Common myeloid progenitor, CD34-positive (primary cell): Measurements from ENCODE around the gene URAD.

Source experiments
- CTCF ChIA-PET: fragments of 350-600 bp; sonication (Branson Sonifier 250); formaldehyde crosslinking; loops from one replicate; lab custom pipeline; 2021; ENCODE audit warnings: antibody characterized with exemption; lab: Charles Lee
- POLR2A ChIA-PET: fragments of 350-600 bp; sonication (Branson Sonifier 250); formaldehyde crosslinking; loops from one replicate; lab custom pipeline; 2021; ENCODE audit warnings: antibody characterized with exemption; lab: Charles Lee
- DNase-seq, 3 donors: peaks; one replicate each; pipeline versions ENCODE4 v3.0.0 to v3.0.0-alpha.2; 2013
- H3K27ac ChIP-seq, 2 experiments: 1 replicate in 1 of 2; 2 replicates in 1 of 2; pipeline ENCODE4 v1.7.0; 2013; ENCODE audit warnings: inconsistent platforms in 2 of 2, low read length in 2 of 2, mild to moderate bottlenecking in 2 of 2, low read depth in 1 of 2, moderate library complexity in 1 of 2; ENCODE audit not compliant: severe bottlenecking in 2 of 2, insufficient read depth in 1 of 2, poor library complexity in 1 of 2
- H3K27me3 ChIP-seq, 5 experiments: replicated peaks in 2 of 5; 1 replicate in 3 of 5; 2 replicates in 2 of 5; pipeline versions ENCODE4 v1.6.1 to v1.7.0; 2013; ENCODE audit warnings: low read length in 4 of 5, mild to moderate bottlenecking in 2 of 5, moderate library complexity in 2 of 5, inconsistent platforms in 1 of 5; ENCODE audit not compliant: insufficient read depth in 5 of 5, control insufficient read depth in 4 of 5
- H3K36me3 ChIP-seq, 4 experiments: 1 replicate in 2 of 4; 2 replicates in 2 of 4; pipeline versions ENCODE4 v1.6.1 to v1.7.0; 2013; ENCODE audit warnings: low read length in 3 of 4, control low read depth in 1 of 4, mild to moderate bottlenecking in 1 of 4; ENCODE audit not compliant: control insufficient read depth in 4 of 4, insufficient read depth in 4 of 4
- H3K4me1 ChIP-seq, 4 experiments: 1 replicate in 3 of 4; 2 replicates in 1 of 4; pipeline versions ENCODE4 v1.6.1 to v1.7.1; 2013; ENCODE audit warnings: low read length in 3 of 4, mild to moderate bottlenecking in 3 of 4, control low read depth in 1 of 4, inconsistent platforms in 1 of 4, moderate library complexity in 1 of 4; ENCODE audit not compliant: control insufficient read depth in 4 of 4, insufficient read depth in 4 of 4; ENCODE audit errors: control extremely low read depth in 1 of 4
- H3K4me3 ChIP-seq, 7 experiments: 1 replicate in 4 of 7; 2 replicates in 3 of 7; pipeline versions ENCODE4 v1.5.1 to v1.7.0; 2013; ENCODE audit warnings: mild to moderate bottlenecking in 7 of 7, low read length in 6 of 7, moderate library complexity in 6 of 7, inconsistent platforms in 2 of 7, low read depth in 2 of 7, control low read depth in 1 of 7; ENCODE audit not compliant: insufficient read depth in 4 of 7, control insufficient read depth in 1 of 7; ENCODE audit errors: extremely low read depth in 1 of 7
- H3K9me3 ChIP-seq, 5 experiments: 1 replicate in 4 of 5; 2 replicates in 1 of 5; pipeline versions ENCODE4 v1.6.1 to v1.7.1; 2013; ENCODE audit warnings: low read length in 4 of 5, mild to moderate bottlenecking in 2 of 5, inconsistent platforms in 1 of 5, low read depth in 1 of 5, moderate library complexity in 1 of 5; ENCODE audit not compliant: control insufficient read depth in 4 of 5, insufficient read depth in 2 of 5; ENCODE audit errors: control extremely low read depth in 1 of 5
- WGBS: methylation state at CpG from one replicate; pipeline ENCODE4 v1.1.5; 2013; ENCODE audit not compliant: insufficient coverage; 5-methylcytosine and 5-hydroxymethylcytosine counted together

Gene URAD

DNA sequence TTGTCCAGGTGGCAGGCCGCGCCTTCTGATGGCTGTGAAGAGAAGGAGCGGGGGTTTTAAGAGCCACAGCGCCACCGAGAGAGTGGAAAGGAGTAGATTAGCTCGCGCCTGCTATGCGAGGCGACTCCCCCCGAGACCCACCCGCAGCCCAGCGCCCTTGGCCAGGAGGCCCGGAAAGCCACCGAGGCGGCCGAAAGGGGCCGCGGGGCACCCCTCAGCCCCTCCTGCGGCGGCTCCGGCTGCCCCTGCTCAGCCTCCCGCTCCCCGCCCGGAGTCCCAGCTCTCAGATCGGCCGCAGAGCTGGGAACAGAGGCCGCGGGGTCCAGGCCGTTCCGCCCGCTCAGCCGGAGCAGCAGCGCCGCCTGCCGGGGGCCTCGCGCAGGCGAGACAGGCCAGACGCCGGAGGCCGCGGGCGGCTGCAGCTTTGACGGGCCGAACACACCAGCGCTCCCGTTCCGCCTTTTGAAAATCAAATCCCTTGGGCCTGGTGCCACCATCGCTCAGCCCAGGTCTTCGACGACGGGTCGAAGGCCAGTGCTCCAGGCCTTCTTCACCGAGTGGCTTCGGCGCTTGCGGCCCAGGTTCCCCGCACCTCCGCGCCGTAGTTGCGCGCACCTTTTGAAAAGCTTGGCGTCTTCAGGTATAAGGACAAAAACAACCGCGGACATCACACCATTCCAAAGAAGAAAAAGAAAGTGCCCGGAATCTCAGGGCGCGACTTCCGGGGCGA, 34.7 kb downstream of the URAD start:
- peaks cover 14 to 97% (median 55%) of the 10 kb centered on the region in 5 experiments for H3K27me3 ChIP-seq
- H3K36me3 ChIP-seq, result no peaks in the 10 kb centered on the region
- H3K4me1 ChIP-seq, result peaks cover 0 to 20% (median 19%) of the 10 kb centered on the region in 4 experiments
- H3K4me3 ChIP-seq, result peak overlapping the region; percentile 19 to 58 (median 47)
- ChIA-PET CTCF (interaction anchor here (0.7 to 5.2 kb wide), 33 partner anchors 11 to 594 kb away, joined by 3 to 65 read pairs (median 5); partner anchors contain the start of genes CDX2 and PDX1), POLR2A (interaction anchor here (0.5 to 0.7 kb wide), 3 partner anchors 22 to 622 kb away, joined by 3 to 4 read pairs (median 3); no protein-coding TSS in a partner anchor)
- WGBS, result under 1% methylated on average over 58 of the region's 71 CpGs
- H3K27ac ChIP-seq, result no peak overlapping the region
- peaks cover 0 to 3% (median 0%) of the 10 kb centered on the region in 5 experiments for H3K9me3 ChIP-seq
- peak; percentile 68 to 83 (median 81) for DNase-seq

DNA sequence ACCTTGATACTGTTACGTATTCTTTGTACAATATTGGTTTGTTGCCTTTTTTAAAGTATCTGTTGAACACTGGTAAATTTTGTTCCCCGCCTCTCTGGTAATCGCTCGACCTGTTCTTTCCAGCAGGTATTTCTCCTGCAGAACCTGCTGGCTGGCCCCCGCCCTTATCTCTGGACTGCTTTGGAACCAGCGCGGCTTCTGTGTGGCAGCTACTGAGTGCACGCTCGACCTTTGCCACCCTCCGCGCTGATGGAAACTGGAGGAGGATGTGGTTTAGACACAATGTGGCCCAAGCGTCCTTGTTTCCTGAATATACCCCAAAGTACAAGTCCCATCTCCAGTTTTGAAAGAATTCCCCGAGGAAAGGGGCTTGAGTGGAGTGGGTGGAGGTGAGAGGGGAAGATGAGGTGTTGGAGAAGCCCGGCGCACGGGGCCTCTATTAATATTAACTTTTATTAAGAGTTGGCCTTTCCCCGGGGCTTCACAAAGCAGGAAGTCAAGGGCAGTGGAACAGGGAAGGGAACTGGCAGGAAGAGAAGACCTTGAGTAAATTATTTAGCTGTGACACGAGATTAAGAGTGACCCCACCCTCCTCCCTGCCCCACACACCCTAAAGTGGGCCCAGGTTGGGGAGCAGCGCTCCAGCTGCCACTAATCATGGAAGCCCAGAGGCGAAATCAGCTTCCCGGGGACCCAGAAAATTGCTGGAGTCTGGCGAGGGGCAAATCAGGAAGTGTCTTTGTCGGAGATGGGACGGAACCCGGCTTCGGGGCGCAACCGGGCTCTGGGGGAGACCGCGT, 35.4 kb downstream of the URAD start:
- Histone ChIP-seq H3K4me3 (peak overlapping the region in 6 of 7 experiments; percentile 19 to 57 (median 36)), H3K9me3 (peaks cover 0 to 3% (median 0%) of the 10 kb centered on the region in 5 experiments), H3K27ac (no peak overlapping the region), H3K27me3 (peaks cover 10 to 95% (median 47%) of the 10 kb centered on the region in 5 experiments), H3K4me1 (peaks cover 0 to 20% (median 19%) of the 10 kb centered on the region in 4 experiments), H3K36me3 (no peaks in the 10 kb centered on the region)
- 5% methylated on average over 24 of the region's 30 CpGs for WGBS
- POLR2A ChIA-PET, result interaction anchor here (0.5 to 0.7 kb wide), 4 partner anchors 13 to 623 kb away, joined by 3 to 4 read pairs (median 3); no protein-coding TSS in a partner anchor
- DNase-seq, result no peak
- CTCF ChIA-PET, result interaction anchor here (0.9 to 5.2 kb wide), 26 partner anchors 11 to 593 kb away, joined by 3 to 65 read pairs (median 7); partner anchors contain the start of genes CDX2 and PDX1

DNA sequence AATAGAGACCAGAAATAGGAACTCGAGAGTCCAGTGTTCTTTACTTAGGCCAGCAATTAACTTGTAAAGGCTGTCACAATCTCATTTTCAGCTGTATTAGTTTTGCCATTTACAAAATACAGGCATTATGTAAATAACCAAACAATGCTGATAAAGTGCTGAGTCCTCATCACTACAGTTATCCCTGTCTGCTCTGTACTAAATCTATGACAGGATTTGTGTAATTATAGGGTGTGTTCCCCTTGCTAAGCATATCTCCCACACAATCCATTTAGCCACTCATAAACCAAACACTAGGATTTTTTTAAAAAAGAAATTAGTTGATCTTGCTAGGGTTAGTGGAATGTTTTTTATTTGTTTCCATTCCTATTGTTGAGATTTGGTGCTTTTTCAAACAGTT, 45.5 kb downstream of the URAD start:
- no peak for DNase-seq
- CTCF ChIA-PET, result interaction anchor here (1.1 to 2.0 kb wide), 3 partner anchors 10 to 41 kb away, joined by 3 to 7 read pairs (median 5); no protein-coding TSS in a partner anchor
- Histone ChIP-seq H3K9me3 (peaks cover 1 to 15% (median 9%) of the 10 kb centered on the region in 5 experiments), H3K27ac (no peak overlapping the region), H3K36me3 (no peaks in the 10 kb centered on the region), H3K4me3 (no peak overlapping the region), H3K27me3 (peaks cover 5 to 44% (median 6%) of the 10 kb centered on the region in 5 experiments), H3K4me1 (no peaks in the 10 kb centered on the region)
- POLR2A ChIA-PET, result no interaction called here
- WGBS, result 100% methylated on average over 1 of the region's 1 CpG

DNA sequence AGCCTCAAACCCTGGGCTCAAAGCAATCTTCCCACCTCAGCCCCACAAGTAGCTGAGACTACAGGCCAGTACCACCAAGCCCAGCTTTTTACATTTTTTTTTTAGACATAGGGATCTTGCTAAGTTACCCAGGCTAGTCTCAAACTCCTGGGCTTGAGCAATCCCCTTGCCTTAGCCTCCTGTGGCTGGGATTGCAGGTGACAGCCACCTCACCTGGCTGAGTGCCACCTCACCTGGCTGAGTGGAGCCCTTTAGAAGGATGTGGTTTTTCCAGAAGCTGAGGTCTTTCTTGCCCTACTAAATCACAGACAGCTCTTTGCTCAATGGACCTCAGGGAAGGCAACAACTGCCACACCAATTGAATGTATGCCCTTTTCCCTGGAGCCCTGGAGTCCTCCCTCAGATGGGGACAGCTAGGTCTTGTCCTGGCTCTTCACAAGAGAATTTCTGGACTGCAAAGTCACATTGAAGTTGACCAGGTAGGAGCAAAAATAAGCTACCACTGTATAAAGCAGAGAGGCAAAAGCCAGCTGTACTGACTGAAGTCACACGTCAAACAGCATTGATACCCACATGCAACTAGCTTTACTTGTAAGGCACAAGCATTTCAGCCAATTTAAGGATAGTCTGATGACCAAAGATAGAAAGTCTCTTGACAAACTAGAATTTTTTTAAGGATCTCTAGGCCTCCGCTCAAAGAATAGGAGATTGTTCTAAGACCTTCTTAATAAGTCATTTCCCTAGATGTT, 54.7 kb downstream of the URAD start:
- 88% methylated on average over 1 of the region's 2 CpGs for WGBS
- DNase-seq, result no peak
- H3K27ac ChIP-seq, result no peak overlapping the region
- H3K4me3 ChIP-seq, result no peak overlapping the region
- H3K36me3 ChIP-seq, result no peaks in the 10 kb centered on the region
- POLR2A ChIA-PET, result interaction anchor here (0.9 kb wide), 1 partner anchor 8 kb away, joined by 3 read pairs; no protein-coding TSS in a partner anchor
- H3K27me3 ChIP-seq, result peaks cover 23 to 55% (median 25%) of the 10 kb centered on the region in 5 experiments
- H3K4me1 ChIP-seq, result peaks cover 0 to 4% (median 1%) of the 10 kb centered on the region in 4 experiments
- CTCF ChIA-PET, result interaction anchor here (0.6 to 2.2 kb wide), 6 partner anchors 8 to 65 kb away, joined by 3 to 8 read pairs (median 4); no protein-coding TSS in a partner anchor
- H3K9me3 ChIP-seq, result peaks cover 0 to 3% (median 0%) of the 10 kb centered on the region in 5 experiments

DNA sequence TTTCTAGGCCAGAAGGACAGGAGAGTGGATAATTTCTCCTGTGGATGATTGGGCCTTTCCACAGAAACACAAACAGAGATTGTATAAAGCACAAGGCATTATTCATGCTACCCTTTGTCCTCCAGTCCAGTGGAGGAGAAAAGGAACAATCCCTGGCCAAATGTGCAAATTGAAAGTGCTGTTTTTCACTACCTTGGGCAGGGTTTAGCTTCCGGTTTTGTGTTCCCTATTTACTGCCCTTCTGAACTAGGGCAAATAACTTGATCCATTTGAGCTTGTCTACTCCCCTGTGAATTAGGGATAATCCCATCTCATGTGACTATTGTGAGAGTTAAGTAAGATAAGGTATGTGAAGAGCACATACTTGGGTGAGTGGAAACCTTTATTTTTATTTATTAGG, 55.4 kb downstream of the URAD start:
- no peak overlapping the region for H3K27ac ChIP-seq
- H3K36me3 ChIP-seq, result no peaks in the 10 kb centered on the region
- 71% methylated on average over 1 of the region's 1 CpG for WGBS
- peaks cover 23 to 62% (median 31%) of the 10 kb centered on the region in 5 experiments for H3K27me3 ChIP-seq
- peaks cover 0 to 3% (median 0%) of the 10 kb centered on the region in 5 experiments for H3K9me3 ChIP-seq
- DNase-seq, result no peak
- CTCF ChIA-PET, result interaction anchor here (0.6 to 2.2 kb wide), 5 partner anchors 9 to 64 kb away, joined by 3 to 8 read pairs (median 6); no protein-coding TSS in a partner anchor
- POLR2A ChIA-PET, result no interaction called here
- H3K4me3 ChIP-seq, result no peak overlapping the region
- H3K4me1 ChIP-seq, result peaks cover 0 to 6% (median 3%) of the 10 kb centered on the region in 4 experiments

DNA sequence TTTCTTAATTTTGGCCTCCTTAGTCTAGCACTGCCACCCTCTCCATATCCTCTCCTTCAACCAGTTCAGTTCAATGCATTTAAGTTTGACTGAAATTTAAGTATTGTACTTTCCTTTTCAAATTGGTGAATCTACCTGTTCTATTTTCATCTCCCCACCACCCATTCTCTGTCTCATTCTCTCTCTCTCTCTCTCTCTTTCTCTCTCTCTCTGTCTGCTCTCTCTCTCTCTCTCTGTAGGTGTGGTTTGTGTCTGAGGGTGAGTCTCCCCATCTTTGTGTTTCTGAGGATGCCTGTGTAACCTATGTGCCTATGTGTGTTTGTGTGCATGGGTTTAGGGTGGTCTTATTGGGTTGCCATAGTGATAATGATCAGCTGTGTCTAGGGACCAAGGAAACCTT, 58.6 kb downstream of the URAD start:
- Histone ChIP-seq H3K27me3 (peaks cover 28 to 88% (median 53%) of the 10 kb centered on the region in 5 experiments), H3K4me1 (peaks cover 0 to 14% (median 6%) of the 10 kb centered on the region in 4 experiments), H3K36me3 (no peaks in the 10 kb centered on the region), H3K27ac (no peak overlapping the region), H3K9me3 (peaks cover 0 to 3% (median 3%) of the 10 kb centered on the region in 5 experiments), H3K4me3 (no peak overlapping the region)
- CTCF ChIA-PET, result interaction anchor here (1.4 to 1.7 kb wide), 2 partner anchors 24 to 29 kb away, joined by 3 to 5 read pairs; no protein-coding TSS in a partner anchor
- POLR2A ChIA-PET, result no interaction called here
- DNase-seq, result no peak
